Ovary (tissue), 3 donors: ENCODE measurements around the gene DAP.
"Not testable (repeated sequence)": the region's sequence is repeated elsewhere in the genome, so short reads cannot be mapped to it uniquely, and the experiment has no call there.

ENCODE experiments used
- CTCF ChIP-seq, 3 donors: fragments of 450-650 bp in 2 of 3; fragments of 200-600 bp in 1 of 3; IDR thresholded peaks; one replicate each; pipeline versions ENCODE4 v1.5.1 to v1.8.0; 2016 to 2022; ENCODE audit warnings: antibody characterized with exemption in 3 of 3, mild to moderate bottlenecking in 1 of 3
- POLR2A ChIP-seq: fragments of 450-650 bp; IDR thresholded peaks from one replicate; pipeline ENCODE4 v1.6.1; 2017; ENCODE audit warnings: antibody characterized with exemption, mild to moderate bottlenecking, moderate library complexity
- donor health status: DM: no; HTN: no; CAD: no.

- not testable (repeated sequence) for TF ChIP-seq CTCF (IDR thresholded peaks at IDR 0.05); POLR2A
Observed at GRCh38 chr5:10780208-10780607, 19.2 kb upstream of the DAP start.
